WERI-Rb-1 (cell line): ENCODE results near the gene PFDN2.

Experiments used
- DNase-seq: peaks from one replicate; pipeline ENCODE4 v3.0.0-alpha.2; 2020
- H3K27ac ChIP-seq: fragments of 250-450 bp; sonication (Bioruptor Pico); 2 replicates; pipeline ENCODE4 v1.5.1; 2020; ENCODE audit warnings: mild to moderate bottlenecking, moderate library complexity
- H3K27me3 ChIP-seq: fragments of 250-450 bp; sonication (Bioruptor Pico); 2 replicates; pipeline ENCODE4 v1.5.1; 2021; ENCODE audit warnings: mild to moderate bottlenecking, low read depth, moderate library complexity; ENCODE audit not compliant: insufficient read depth, severe bottlenecking
- H3K36me3 ChIP-seq: fragments of 250-450 bp; sonication (Bioruptor Pico); 2 replicates; pipeline ENCODE4 v1.5.1; 2020; ENCODE audit warnings: mild to moderate bottlenecking, moderate library complexity
- H3K4me3 ChIP-seq: 2 replicates; pipeline ENCODE4 v1.5.1; 2011; ENCODE audit warnings: low read depth, mild to moderate bottlenecking, control low read depth, low read length
- H3K9me3 ChIP-seq: fragments of 250-450 bp; sonication (Bioruptor Pico); 2 replicates; pipeline ENCODE4 v1.5.1; 2021; ENCODE audit warnings: mild to moderate bottlenecking, moderate library complexity; ENCODE audit not compliant: severe bottlenecking
- TF ChIP-seq, protein P1 (sequence below): IDR thresholded peaks from 2 replicates; pipeline ENCODE4 v1.5.1; 2011; ENCODE audit warnings: low read depth, mild to moderate bottlenecking, control low read depth, inconsistent platforms, low read length

The PFDN2 gene

DNA sequence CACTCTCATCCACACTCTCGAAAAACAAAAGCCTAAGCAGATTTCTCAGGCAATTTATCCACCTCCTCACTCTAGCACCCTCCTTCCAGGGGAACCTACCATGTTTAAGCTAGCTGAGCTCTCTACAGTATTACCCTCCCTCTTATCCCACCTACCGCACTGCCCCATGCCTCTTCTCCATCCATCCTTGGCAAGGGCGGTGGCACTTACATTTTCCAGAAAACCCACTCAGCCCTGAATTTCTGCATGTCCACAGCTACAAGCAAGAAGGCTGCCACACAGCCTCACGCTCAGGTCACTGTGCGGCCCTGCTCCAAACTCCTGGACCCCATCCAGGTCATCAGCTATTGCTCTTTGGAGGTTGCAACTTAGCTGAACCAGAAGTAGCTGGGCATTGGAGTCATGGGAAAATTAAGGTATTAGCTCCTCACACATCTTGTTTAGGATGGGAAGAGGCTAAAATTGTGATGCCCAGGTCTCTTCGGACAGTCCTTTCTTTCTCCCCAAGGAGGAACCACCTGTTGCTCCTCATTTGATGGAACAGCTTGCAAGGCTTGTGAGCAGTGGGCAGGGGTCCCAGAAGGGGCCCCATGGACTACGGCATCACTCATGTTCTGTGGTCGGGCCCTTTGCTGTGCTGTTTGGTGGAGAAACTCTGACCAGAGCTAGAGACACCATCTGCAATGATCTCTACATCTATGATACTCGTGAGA lies 18.6 kb downstream of the PFDN2 start:
- DNase-seq: no peak
- H3K4me3 ChIP-seq: peak overlapping the region; percentile 72
- peaks cover 34% of the 10 kb centered on the region for H3K36me3 ChIP-seq
- no peaks in the 10 kb centered on the region for H3K9me3 ChIP-seq
- H3K27me3 ChIP-seq: peaks cover 12% of the 10 kb centered on the region
- TF ChIP-seq, protein P1, sequence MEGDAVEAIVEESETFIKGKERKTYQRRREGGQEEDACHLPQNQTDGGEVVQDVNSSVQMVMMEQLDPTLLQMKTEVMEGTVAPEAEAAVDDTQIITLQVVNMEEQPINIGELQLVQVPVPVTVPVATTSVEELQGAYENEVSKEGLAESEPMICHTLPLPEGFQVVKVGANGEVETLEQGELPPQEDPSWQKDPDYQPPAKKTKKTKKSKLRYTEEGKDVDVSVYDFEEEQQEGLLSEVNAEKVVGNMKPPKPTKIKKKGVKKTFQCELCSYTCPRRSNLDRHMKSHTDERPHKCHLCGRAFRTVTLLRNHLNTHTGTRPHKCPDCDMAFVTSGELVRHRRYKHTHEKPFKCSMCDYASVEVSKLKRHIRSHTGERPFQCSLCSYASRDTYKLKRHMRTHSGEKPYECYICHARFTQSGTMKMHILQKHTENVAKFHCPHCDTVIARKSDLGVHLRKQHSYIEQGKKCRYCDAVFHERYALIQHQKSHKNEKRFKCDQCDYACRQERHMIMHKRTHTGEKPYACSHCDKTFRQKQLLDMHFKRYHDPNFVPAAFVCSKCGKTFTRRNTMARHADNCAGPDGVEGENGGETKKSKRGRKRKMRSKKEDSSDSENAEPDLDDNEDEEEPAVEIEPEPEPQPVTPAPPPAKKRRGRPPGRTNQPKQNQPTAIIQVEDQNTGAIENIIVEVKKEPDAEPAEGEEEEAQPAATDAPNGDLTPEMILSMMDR: no peak
- no peak overlapping the region for H3K27ac ChIP-seq

DNA sequence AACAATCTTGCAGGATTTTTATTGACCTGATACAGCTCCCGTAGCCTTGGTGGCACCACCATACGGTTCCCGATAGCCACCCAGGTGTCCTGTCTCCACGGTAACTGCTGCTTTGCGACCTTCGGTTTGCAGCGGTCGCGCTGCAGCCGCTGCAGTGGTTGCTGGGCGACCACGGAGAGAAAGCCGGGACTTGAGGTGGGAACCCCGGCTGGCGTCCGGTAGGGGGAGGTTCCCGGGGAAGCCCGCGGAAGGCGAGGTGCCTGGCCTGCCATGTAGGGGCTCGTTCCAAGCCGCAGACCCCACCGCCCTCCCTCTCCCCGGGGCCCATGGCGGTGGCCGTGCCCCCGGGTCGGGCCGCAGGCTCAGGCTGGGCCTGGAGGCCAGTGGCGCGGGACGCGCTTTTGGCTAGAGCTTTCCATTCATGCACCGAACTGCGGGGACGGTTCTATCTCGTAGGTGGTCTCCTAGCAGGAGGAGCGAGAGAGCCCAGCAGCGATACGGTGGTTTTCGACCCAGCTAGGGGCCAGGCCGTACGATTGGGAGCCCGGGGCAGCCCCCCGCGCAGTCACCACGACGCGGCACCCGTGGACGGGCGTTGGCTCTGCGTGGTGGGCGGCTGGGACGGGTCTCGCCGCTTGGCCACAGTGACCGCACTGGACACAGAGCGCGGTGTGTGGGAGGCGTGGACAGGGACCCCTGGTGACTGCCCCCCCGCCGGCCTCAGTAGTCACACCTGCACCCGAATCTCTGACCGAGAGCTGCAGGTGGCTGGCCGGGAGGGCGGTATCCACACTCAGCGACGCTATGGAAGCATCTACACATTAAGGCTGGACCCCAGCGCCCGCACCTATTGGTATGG lies 19.4 kb downstream of the PFDN2 start, which contains the start of gene KLHDC9:
Gene KLHDC9 (plus strand): TSS at position 152 of the 859 bp plus-strand sequence. CDS start 175 bp downstream, at position 327.
- Histone ChIP-seq H3K27me3 (peaks cover 12% of the 10 kb centered on the region), H3K27ac (peak within 1 kb of the TSS; percentile 74), H3K36me3 (peaks cover 29% of the 10 kb centered on the region), H3K4me3 (peak within 1 kb of the TSS; percentile 72), H3K9me3 (no peaks in the 10 kb centered on the region)
- TF ChIP-seq, protein P1: peak; percentile 57
- peak; percentile 98 for DNase-seq

DNA sequence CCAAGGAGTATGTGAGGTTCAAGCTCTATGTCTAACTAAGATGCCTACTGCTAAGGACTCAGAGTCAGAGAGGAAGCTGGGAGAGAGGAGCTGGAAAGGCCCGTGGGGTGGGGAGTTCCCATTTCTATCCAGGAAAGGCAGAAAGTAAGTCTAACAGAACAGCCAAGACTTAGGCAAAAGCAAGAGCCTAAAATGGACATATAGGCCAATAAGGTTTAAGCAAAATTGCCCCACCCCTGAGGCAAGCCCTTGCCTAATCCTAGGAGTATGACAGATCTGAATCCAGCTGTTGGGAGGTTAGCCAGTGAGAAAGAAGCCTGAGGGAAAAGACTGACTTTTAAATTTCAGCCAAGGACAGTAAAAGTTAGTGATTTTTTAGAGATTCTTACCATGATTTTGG lies 21.3 kb downstream of the PFDN2 start:
- Histone ChIP-seq H3K36me3 (peaks cover 22% of the 10 kb centered on the region), H3K27ac (no peak overlapping the region), H3K9me3 (no peaks in the 10 kb centered on the region), H3K27me3 (peaks cover 12% of the 10 kb centered on the region), H3K4me3 (no peak overlapping the region)
- TF ChIP-seq, protein P1: no peak
- DNase-seq: no peak

DNA sequence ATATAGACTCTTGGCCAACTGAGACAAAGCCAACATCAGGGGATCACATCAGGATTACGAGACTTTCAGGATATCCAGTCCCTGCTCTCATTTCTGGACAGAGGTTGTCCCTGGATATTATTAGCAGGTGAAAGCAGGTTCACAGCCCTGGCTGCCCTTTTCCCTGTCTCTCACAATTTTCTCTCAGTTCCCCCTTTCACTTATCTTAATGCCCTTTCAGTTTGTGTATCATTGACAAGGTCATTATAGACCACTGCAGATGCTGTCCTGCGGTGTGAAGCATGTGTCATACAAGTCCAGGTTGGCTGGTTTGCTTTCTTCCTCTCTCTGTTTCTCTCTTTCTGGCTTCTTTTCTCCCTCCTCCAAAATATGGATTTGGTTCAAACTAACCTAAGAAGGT lies 21.8 kb downstream of the PFDN2 start:
- TF ChIP-seq, protein P1: no peak
- Histone ChIP-seq H3K27me3 (peaks cover 12% of the 10 kb centered on the region), H3K4me3 (no peak overlapping the region), H3K9me3 (no peaks in the 10 kb centered on the region), H3K27ac (no peak overlapping the region), H3K36me3 (peaks cover 17% of the 10 kb centered on the region)
- no peak for DNase-seq

DNA sequence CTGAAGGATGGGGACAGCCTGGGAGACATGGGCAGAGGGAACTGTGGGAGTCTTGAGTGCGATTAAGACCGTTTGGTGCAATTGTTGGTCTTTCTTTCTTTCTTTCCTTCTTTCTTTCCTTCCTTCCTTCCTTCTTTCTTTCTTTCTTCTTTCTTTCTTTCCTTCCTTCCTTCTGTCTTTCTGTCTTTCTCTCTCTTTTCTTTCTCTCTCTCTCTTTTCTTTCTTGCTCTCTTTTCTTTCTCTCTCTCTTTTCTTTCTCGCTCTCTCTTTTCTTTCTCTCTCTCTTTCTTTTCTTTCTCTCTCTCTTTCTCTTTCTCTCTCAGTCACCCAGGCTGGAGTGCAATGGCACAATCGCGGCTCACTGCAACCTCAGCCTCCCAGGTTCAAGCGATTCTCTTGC lies 22.6 kb downstream of the PFDN2 start:
- TF ChIP-seq, protein P1: no peak
- Histone ChIP-seq H3K27ac (no peak overlapping the region), H3K27me3 (peaks cover 12% of the 10 kb centered on the region), H3K4me3 (no peak overlapping the region), H3K36me3 (peaks cover 11% of the 10 kb centered on the region), H3K9me3 (no peaks in the 10 kb centered on the region)
- DNase-seq: no peak
